HG03139 (cell line): ENCODE measurements around the gene KCNG2.
"Not testable (repeated sequence)": the region's sequence is repeated elsewhere in the genome, so short reads cannot be mapped to it uniquely, and the experiment has no call there.

Experiments used
- ATAC-seq: cut with Tn5 transposase; IDR thresholded peaks from one replicate; pipeline ENCODE4 v1.9.1; 2021; ENCODE audit not compliant: unreplicated experiment

KCNG2 gene

GRCh38 chr18:79868811-79869541 is 71.2 kb downstream of the KCNG2 start:
- no peak for ATAC-seq

- no peak for ATAC-seq
Observed at GRCh38 chr18:79869591-79870300, 72.0 kb downstream of the KCNG2 start.

GRCh38 chr18:79870301-79871025 is 72.7 kb downstream of the KCNG2 start:
- no peak for ATAC-seq

GRCh38 chr18:79871026-79871390 is 73.3 kb downstream of the KCNG2 start:
- ATAC-seq, result no peak

- ATAC-seq, result no peak
Observed at GRCh38 chr18:79871481-79872091, 73.8 kb downstream of the KCNG2 start.

- ATAC-seq, result no peak
Observed at GRCh38 chr18:79872527-79873444, 75.0 kb downstream of the KCNG2 start.

- no peak for ATAC-seq
Observed at GRCh38 chr18:79873449-79874110, 75.8 kb downstream of the KCNG2 start.

GRCh38 chr18:79874553-79875530 is 77.1 kb downstream of the KCNG2 start:
- ATAC-seq, result no peak

- ATAC-seq, result no peak
Observed at GRCh38 chr18:79875531-79875919, 77.8 kb downstream of the KCNG2 start.

- no peak for ATAC-seq
Observed at GRCh38 chr18:79875931-79876461, 78.3 kb downstream of the KCNG2 start.

GRCh38 chr18:79876497-79876896 is 78.8 kb downstream of the KCNG2 start:
- no peak for ATAC-seq

- ATAC-seq, result no peak
Observed at GRCh38 chr18:79877163-79878091, 79.7 kb downstream of the KCNG2 start.

- ATAC-seq, result not testable (repeated sequence)
Observed at GRCh38 chr18:79878246-79878645, 80.5 kb downstream of the KCNG2 start.

GRCh38 chr18:79878741-79879378 is 81.1 kb downstream of the KCNG2 start:
- ATAC-seq, result no peak

- ATAC-seq, result no peak
Observed at GRCh38 chr18:79879566-79879965, 81.8 kb downstream of the KCNG2 start.

GRCh38 chr18:79881695-79882094 is 84.0 kb downstream of the KCNG2 start:
- no peak for ATAC-seq
